Caco-2 (cell line): Measurements from ENCODE around the gene NRP1. TPM values are rescaled to one million over a fixed set of nuclear protein-coding genes. Genes with fewer than 3 reads are reported as not detected.

Experiments
- BruUV-seq: library from RNA; stranded (reverse); fragments of 400-500 nt; replicated peaks from 2 replicates; lab custom pipeline; 2021; lab: Mats Ljungman, UMichigan
- CTCF ChIA-PET: fragments of 300-600 bp; sonication (Branson Sonifier 250); formaldehyde crosslinking; loops from one replicate; lab custom pipeline; 2022; ENCODE audit warnings: antibody characterized with exemption; lab: Charles Lee
- POLR2A ChIA-PET: fragments of 300-600 bp; sonication (Branson Sonifier 250); formaldehyde crosslinking; loops from one replicate; lab custom pipeline; 2022; ENCODE audit warnings: antibody characterized with exemption; lab: Charles Lee
- DNase-seq, 2 experiments: peaks; one replicate each; pipeline versions ENCODE4 v3.0.0 to v3.0.0-alpha.2; 2020 to 2022
- H3K27me3 ChIP-seq: replicated peaks from 2 replicates; pipeline ENCODE4 v1.6.0; 2011; ENCODE audit warnings: low read length; ENCODE audit not compliant: control insufficient read depth, insufficient read depth
- H3K36me3 ChIP-seq: 2 replicates; pipeline ENCODE4 v1.5.1; 2011; ENCODE audit warnings: low read length; ENCODE audit not compliant: control insufficient read depth, insufficient read depth
- H3K4me1 ChIP-seq: fragments of 250-450 bp; sonication (Bioruptor Pico); 2 replicates; pipeline ENCODE4 v1.5.1; 2020; ENCODE audit warnings: mild to moderate bottlenecking
- H3K4me3 ChIP-seq: 2 replicates; pipeline ENCODE4 v1.5.1; 2011; ENCODE audit warnings: low read depth, mild to moderate bottlenecking, control low read depth, low read length
- H3K9me3 ChIP-seq: fragments of 250-450 bp; sonication (Bioruptor Pico); 2 replicates; pipeline ENCODE4 v1.5.1; 2020; ENCODE audit warnings: mild to moderate bottlenecking, moderate library complexity
- H3K27ac Mint-ChIP-seq: one replicate; pipeline ENCODE4 v1.8.0; 2022; ENCODE audit warnings: mixed read lengths; ENCODE audit not compliant: unreplicated experiment
- H3K27me3 Mint-ChIP-seq: one replicate; pipeline ENCODE4 v1.8.0; 2022; ENCODE audit warnings: mixed read lengths; ENCODE audit not compliant: insufficient read depth, unreplicated experiment
- H3K36me3 Mint-ChIP-seq: one replicate; pipeline ENCODE4 v1.8.0; 2022; ENCODE audit warnings: mild to moderate bottlenecking, mixed read lengths; ENCODE audit not compliant: insufficient read depth, unreplicated experiment
- H3K4me1 Mint-ChIP-seq: one replicate; pipeline ENCODE4 v1.8.0; 2022; ENCODE audit warnings: low read depth, mixed read lengths; ENCODE audit not compliant: unreplicated experiment
- H3K4me3 Mint-ChIP-seq: one replicate; pipeline ENCODE4 v1.8.0; 2022; ENCODE audit warnings: mild to moderate bottlenecking, moderate library complexity, mixed read lengths; ENCODE audit not compliant: unreplicated experiment
- H3K9me3 Mint-ChIP-seq: one replicate; pipeline ENCODE4 v1.8.0; 2022; ENCODE audit warnings: mixed read lengths; ENCODE audit not compliant: unreplicated experiment
- intact Hi-C: fragments of 100-400 bp; cut with micrococcal nuclease; formaldehyde crosslinking; loops from one replicate; pipeline ENCODE4 v1.10.0; 2022; ENCODE audit not compliant: unreplicated experiment
- total RNA-seq: library from RNA; stranded (reverse); gene quantifications from 2 replicates; pipeline ENCODE4 v1.2.3, GENCODE V29; 2022
- TF ChIP-seq, protein P1 (sequence below), 2 experiments: fragments of 200-600 bp in 1 of 2; IDR thresholded peaks; 1 replicate in 1 of 2; 2 replicates in 1 of 2; pipeline versions ENCODE4 v1.5.1 to v1.8.0; 2011 to 2022; ENCODE audit warnings: antibody characterized with exemption in 1 of 2, control low read depth in 1 of 2, inconsistent platforms in 1 of 2, low read depth in 1 of 2, low read length in 1 of 2, mild to moderate bottlenecking in 1 of 2, moderate library complexity in 1 of 2; ENCODE audit not compliant: insufficient read depth in 1 of 2, severe bottlenecking in 1 of 2, unreplicated experiment in 1 of 2

Gene NRP1
- total RNA-seq, 1 experiment from 2014 or later, result 123 TPM

DNA sequence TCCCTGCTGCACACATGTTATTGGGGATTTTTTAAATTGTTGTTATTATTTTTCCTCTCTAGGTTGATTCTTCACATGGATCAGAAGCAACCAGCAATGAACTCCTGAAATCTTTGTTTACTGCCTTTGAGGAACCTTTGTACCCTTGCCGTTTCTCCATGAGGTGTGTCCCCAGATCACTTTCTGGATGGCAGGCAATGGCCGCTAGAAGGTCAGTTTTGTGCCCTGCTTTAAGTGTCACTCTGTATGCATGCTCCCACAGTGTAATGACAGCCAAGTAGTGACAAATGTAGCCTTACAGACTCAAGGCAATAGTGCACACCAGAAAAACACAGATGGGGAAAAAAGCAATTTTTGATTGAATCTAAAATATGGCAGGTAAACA is 47.7 kb upstream of the NRP1 start:
- Histone ChIP-seq H3K4me1 (peaks cover 23% of the 10 kb centered on the region), H3K36me3 (no peaks in the 10 kb centered on the region), H3K4me3 (no peak overlapping the region), H3K27me3 (no peaks in the 10 kb centered on the region), H3K9me3 (peaks cover 8% of the 10 kb centered on the region; the same call in 1 of the 2 replicates)
- H3K27ac Mint-ChIP-seq, result no peak overlapping the region
- H3K4me1 Mint-ChIP-seq, result peaks cover 46% of the 10 kb centered on the region
- peaks cover 8% of the 10 kb centered on the region for H3K36me3 Mint-ChIP-seq
- BruUV-seq, result no TSS peak
- no peak overlapping the region for H3K4me3 Mint-ChIP-seq
- H3K9me3 Mint-ChIP-seq, result peaks cover 10% of the 10 kb centered on the region
- POLR2A ChIA-PET, result interaction anchor here (0.6 kb wide), 1 partner anchor 118 kb away, joined by 3 read pairs; no protein-coding TSS in a partner anchor
- no peaks in the 10 kb centered on the region for H3K27me3 Mint-ChIP-seq
- no peak for DNase-seq
- CTCF ChIA-PET, result interaction anchor here (0.6 kb wide), 1 partner anchor 30 kb away, joined by 3 read pairs; no protein-coding TSS in a partner anchor
- TF ChIP-seq, protein P1, sequence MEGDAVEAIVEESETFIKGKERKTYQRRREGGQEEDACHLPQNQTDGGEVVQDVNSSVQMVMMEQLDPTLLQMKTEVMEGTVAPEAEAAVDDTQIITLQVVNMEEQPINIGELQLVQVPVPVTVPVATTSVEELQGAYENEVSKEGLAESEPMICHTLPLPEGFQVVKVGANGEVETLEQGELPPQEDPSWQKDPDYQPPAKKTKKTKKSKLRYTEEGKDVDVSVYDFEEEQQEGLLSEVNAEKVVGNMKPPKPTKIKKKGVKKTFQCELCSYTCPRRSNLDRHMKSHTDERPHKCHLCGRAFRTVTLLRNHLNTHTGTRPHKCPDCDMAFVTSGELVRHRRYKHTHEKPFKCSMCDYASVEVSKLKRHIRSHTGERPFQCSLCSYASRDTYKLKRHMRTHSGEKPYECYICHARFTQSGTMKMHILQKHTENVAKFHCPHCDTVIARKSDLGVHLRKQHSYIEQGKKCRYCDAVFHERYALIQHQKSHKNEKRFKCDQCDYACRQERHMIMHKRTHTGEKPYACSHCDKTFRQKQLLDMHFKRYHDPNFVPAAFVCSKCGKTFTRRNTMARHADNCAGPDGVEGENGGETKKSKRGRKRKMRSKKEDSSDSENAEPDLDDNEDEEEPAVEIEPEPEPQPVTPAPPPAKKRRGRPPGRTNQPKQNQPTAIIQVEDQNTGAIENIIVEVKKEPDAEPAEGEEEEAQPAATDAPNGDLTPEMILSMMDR (IDR thresholded peaks at IDR 0.05; ENCODE audit: insufficient read depth in 1 of 2, low read depth in 1 of 2, low read length in 1 of 2, severe bottlenecking in 1 of 2, unreplicated experiment in 1 of 2), result no peak
- intact Hi-C loops, result no loop called here

DNA sequence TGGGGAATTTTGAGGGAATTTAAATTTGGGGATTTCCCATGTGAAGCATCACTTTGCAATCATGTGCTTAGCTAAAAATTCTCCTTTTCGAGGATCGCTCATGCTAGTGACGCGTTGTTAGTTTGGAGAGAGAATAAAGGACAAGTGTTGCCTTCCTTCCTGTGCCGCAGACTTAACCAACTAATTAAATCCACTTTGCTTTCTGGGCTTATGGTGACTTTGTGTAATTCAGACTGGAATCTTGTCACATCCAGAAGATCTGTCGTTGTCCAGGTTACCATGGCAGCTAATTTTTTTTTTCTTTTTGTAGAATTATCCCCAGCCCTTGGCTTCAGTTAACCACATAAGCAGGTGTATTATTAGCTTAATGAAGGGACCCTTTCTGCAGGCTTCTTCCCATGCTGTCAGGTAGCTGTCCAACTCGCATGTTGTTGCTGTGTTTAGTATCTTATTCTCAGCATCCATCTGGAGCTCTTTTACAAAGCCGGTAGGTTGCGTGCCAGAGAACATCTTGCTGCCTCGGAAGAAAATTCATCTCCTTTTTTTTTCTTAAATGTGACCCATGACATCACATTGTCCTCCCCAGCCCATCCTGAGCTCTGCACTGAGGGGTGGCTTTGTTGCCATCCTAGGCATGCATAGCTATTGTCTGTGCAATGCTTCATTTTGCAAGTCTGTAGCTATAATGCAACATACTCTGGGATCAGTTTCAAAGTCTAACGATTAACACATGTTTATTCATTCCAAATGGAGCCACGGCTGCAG is 47.2 kb upstream of the NRP1 start:
- no peaks in the 10 kb centered on the region for H3K27me3 ChIP-seq
- H3K4me1 ChIP-seq, result peaks cover 22% of the 10 kb centered on the region
- CTCF ChIA-PET, result interaction anchor here (0.6 kb wide), 1 partner anchor 31 kb away, joined by 3 read pairs; no protein-coding TSS in a partner anchor
- H3K9me3 Mint-ChIP-seq, result peaks cover 10% of the 10 kb centered on the region
- intact Hi-C loops, result no loop called here
- no peak overlapping the region for H3K27ac Mint-ChIP-seq
- peaks cover 2% of the 10 kb centered on the region for H3K36me3 Mint-ChIP-seq
- H3K27me3 Mint-ChIP-seq, result no peaks in the 10 kb centered on the region
- BruUV-seq, result no TSS peak
- no peak overlapping the region for H3K4me3 Mint-ChIP-seq
- H3K4me1 Mint-ChIP-seq, result peaks cover 41% of the 10 kb centered on the region
- POLR2A ChIA-PET, result interaction anchor here (0.6 kb wide), 1 partner anchor 119 kb away, joined by 3 read pairs; no protein-coding TSS in a partner anchor
- TF ChIP-seq, protein P1 (IDR thresholded peaks at IDR 0.05; ENCODE audit: insufficient read depth in 1 of 2, low read depth in 1 of 2, low read length in 1 of 2, severe bottlenecking in 1 of 2, unreplicated experiment in 1 of 2), result no peak
- no peaks in the 10 kb centered on the region for H3K36me3 ChIP-seq
- peaks cover 8% of the 10 kb centered on the region; the same call in 1 of the 2 replicates for H3K9me3 ChIP-seq
- H3K4me3 ChIP-seq, result no peak overlapping the region
- DNase-seq, result no peak

DNA sequence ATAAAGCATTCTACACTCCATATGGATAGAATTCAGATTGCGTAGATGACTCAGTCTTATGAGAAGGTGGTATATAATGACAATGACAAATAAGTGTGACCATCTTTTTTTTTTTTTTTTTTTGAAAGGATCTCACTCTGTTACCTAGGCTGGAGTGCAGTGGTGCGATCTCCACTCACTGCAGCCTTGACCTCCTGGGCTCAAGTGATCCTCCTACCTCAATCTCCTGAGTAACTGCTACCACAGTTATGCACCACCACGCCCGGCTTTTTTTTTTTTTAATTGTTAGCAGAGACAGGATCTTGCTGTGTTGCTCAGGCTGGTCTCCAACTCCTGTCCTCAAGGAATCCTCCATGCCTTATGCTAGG is 43.2 kb upstream of the NRP1 start:
- POLR2A ChIA-PET, result no interaction called here

More for the DNA sequence above, 43.2 kb upstream of the NRP1 start:
- Histone ChIP-seq H3K4me1 (peaks cover 8% of the 10 kb centered on the region; the same call in 1 of the 2 replicates), H3K4me3 (no peak overlapping the region), H3K27me3 (no peaks in the 10 kb centered on the region), H3K36me3 (no peaks in the 10 kb centered on the region), H3K9me3 (0 out of 2 replicates have a peak, but pooled peaks cover 3% of the 10 kb centered on the region)
- intact Hi-C loops, result no loop called here
- TF ChIP-seq, protein P1 (IDR thresholded peaks at IDR 0.05; ENCODE audit: insufficient read depth in 1 of 2, low read depth in 1 of 2, low read length in 1 of 2, severe bottlenecking in 1 of 2, unreplicated experiment in 1 of 2), result no peak
- Mint-ChIP-seq H3K27me3 (no peaks in the 10 kb centered on the region), H3K27ac (no peak overlapping the region), H3K36me3 (no peaks in the 10 kb centered on the region), H3K4me3 (no peak overlapping the region), H3K4me1 (peaks cover 25% of the 10 kb centered on the region), H3K9me3 (no peaks in the 10 kb centered on the region)
- no peak for DNase-seq
- no TSS peak for BruUV-seq
- CTCF ChIA-PET, result no interaction called here
